Measurements from ENCODE around the gene NR1H3. TPM values are rescaled to one million over a fixed set of nuclear protein-coding genes. Genes with fewer than 3 reads are reported as not detected.

NR1H3 gene
- total and polyA plus RNA-seq, 2 of the 4 experiments (the other 2 are of a cell fraction), result 9.1 to 13.6 TPM

GRCh38 chr11:47233051-47233450 lies 24.7 kb upstream of the NR1H3 start:
- Histone ChIP-seq H3K36me3 (ENCODE audit: control insufficient read depth, insufficient read depth, low read length) (peaks cover 30% of the 10 kb centered on the region), H3K56ac (ENCODE audit: extremely low read depth, insufficient read depth, low read length) (no peak overlapping the region), H3K4me2 (ENCODE audit: low read depth, low read length) (no peak overlapping the region), H3K9me1 (ENCODE audit: insufficient read depth, low read length) (peaks cover 4% of the 10 kb centered on the region; the same call in 1 of the 2 replicates), H3K4me1 (ENCODE audit: control insufficient read depth, insufficient read depth, low read length) (peaks cover 14% of the 10 kb centered on the region), H3K23ac (ENCODE audit: low read depth, low read length) (no peak overlapping the region), H4K91ac (ENCODE audit: insufficient read depth, low read depth, low read length) (no peak overlapping the region), H2BK120ac (ENCODE audit: low read depth, low read length) (no peak overlapping the region), H3K9me3 (ENCODE audit: control insufficient read depth, insufficient read depth, low read length) (no peaks in the 10 kb centered on the region), H4K20me1 (ENCODE audit: insufficient read depth, low read length) (no peaks in the 10 kb centered on the region; the same call in 1 of the 2 replicates), H3K27ac (ENCODE audit: insufficient read depth, low read length) (no peak overlapping the region), H2BK5ac (ENCODE audit: low read depth, low read length, poor library complexity, severe bottlenecking) (no peak overlapping the region), H3K18ac (ENCODE audit: low read depth, low read length) (no peak overlapping the region), H4K8ac (ENCODE audit: low read depth in 2 of 2, low read length in 2 of 2) (no peak overlapping the region), H3K79me1 (ENCODE audit: low read depth in 1 of 2, low read length in 2 of 2) (peaks cover 9 to 37% of the 10 kb centered on the region in 2 experiments; a peak in 3 of 4 replicates), H2AK9ac (replicated peaks; ENCODE audit: low read depth, low read length, poor library complexity) (peak overlapping the region; percentile 44), H2BK20ac (ENCODE audit: low read depth, low read length) (no peak overlapping the region), H3K27me3 (ENCODE audit: control insufficient read depth, insufficient read depth, low read length) (no peaks in the 10 kb centered on the region), H2AK5ac (ENCODE audit: low read depth, low read length) (peak overlapping the region; percentile 44; the same call in 1 of the 2 replicates), H3K14ac (replicated peaks; ENCODE audit: low read depth, low read length) (no peak overlapping the region), H3K4ac (ENCODE audit: low read depth, low read length) (peak overlapping the region; percentile 0; the same call in 1 of the 2 replicates), H2AFZ (replicated peaks; ENCODE audit: low read length, poor library complexity) (no peak overlapping the region), H3K9ac (ENCODE audit: low read depth, low read length) (no peak overlapping the region), H3K4me3 (ENCODE audit: insufficient read depth, low read depth, low read length) (no peak overlapping the region), H2BK15ac (ENCODE audit: low read depth, low read length) (no peak overlapping the region), H4K5ac (ENCODE audit: low read depth, low read length) (no peak overlapping the region)
- ATAC-seq (ENCODE audit: low read depth) (no peak), DNase-seq (no peak)
- in situ Hi-C loops (cut with MboI; ENCODE audit: low sequenced_read_pairs), result no loop called here
- dilution Hi-C loops (cut with HindIII; ENCODE audit: low sequenced_read_pairs, unreplicated experiment), result no loop called here
- ChIA-PET CTCF (interaction anchor here (0.9 to 2.8 kb wide), 4 partner anchors 24 to 122 kb away, joined by 3 to 12 read pairs (median 4); partner anchors contain the start of gene NR1H3), POLR2A (ENCODE audit: unreplicated experiment) (no interaction called here)
- BruUV-seq (replicated peaks), result no TSS peak
- 100% methylated on average over 2 of the region's 4 CpGs; no CpG with 5 or more reads in 1 of the 2 experiments for WGBS, 2 experiments (ENCODE audit: extremely low coverage in 2 of 2, insufficient read length in 1 of 2)
- TF ChIP-seq MXI1 (IDR thresholded peaks at IDR 0.05; ENCODE audit: borderline replicate concordance, low read depth, low read length) (no peak), BHLHE40 (IDR thresholded peaks at IDR 0.05; ENCODE audit: low read depth, low read length) (no peak), POLR2A (IDR thresholded peaks at IDR 0.05; ENCODE audit: low read depth, low read length) (no peak), MAZ (IDR thresholded peaks at IDR 0.05; ENCODE audit: borderline replicate concordance, low read depth, low read length) (no peak), SMC3 (IDR thresholded peaks at IDR 0.05; ENCODE audit: low read depth, low read length) (no peak), RCOR1 (IDR thresholded peaks at IDR 0.05; ENCODE audit: insufficient replicate concordance, low read length) (no peak), CEBPB (IDR thresholded peaks at IDR 0.05; ENCODE audit: low read depth, low read length) (no peak), RAD21 (IDR thresholded peaks at IDR 0.05; ENCODE audit: low read length) (no peak), CHD1 (IDR thresholded peaks at IDR 0.05; ENCODE audit: low read depth, low read length) (no peak), FOS (IDR thresholded peaks at IDR 0.05; ENCODE audit: low read depth, low read length) (no peak), CTCF (conservative IDR thresholded peaks at IDR 0.05; ENCODE audit: low read depth, low read length) (no peak)
- intact Hi-C loops (cut with micrococcal nuclease), result no loop called here
